ENCODE measurements around the gene WDR70.
A peak's percentile ranks its signal among the peaks of the same experiment; 100 is the strongest.
"Not testable (repeated sequence)": the region's sequence is repeated elsewhere in the genome, so short reads cannot be mapped to it uniquely, and the experiment has no call there.

Gene WDR70

DNA sequence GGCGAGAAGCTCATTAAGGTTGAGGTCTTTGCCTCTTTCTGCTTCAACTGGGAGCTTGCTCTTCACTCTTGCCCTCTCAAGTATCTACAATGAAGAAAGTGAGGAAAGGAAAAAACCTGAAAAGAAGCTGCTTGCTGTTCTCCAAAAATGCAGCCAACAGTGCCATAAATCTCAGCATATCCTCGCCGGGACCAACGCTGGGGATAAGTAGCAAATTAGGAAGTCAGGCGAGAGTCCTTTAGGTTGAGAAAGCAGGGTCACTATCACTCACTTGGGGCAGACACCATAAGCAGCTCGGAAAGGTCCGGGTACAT, 8.6 kb upstream of the WDR70 start:
- H2AK5ac ChIP-seq (ENCODE audit: low read length), result no peak overlapping the region
- no peaks in the 10 kb centered on the region for H3K27me3 ChIP-seq (ENCODE audit: insufficient read depth, low read length)
- peaks cover 9 to 12% of the 10 kb centered on the region in 2 experiments for H3K4me1 ChIP-seq (ENCODE audit: control insufficient read depth in 1 of 2, insufficient read depth in 2 of 2, low read length in 2 of 2)
- H3K79me2 ChIP-seq (ENCODE audit: control insufficient read depth, insufficient read depth, low read length, poor library complexity), result peaks cover 11% of the 10 kb centered on the region
- no peak overlapping the region for H2BK12ac ChIP-seq (ENCODE audit: low read length)
- peak overlapping the region; percentile 61 for H4K12ac ChIP-seq (ENCODE audit: low read depth, low read length)
- no peak for DNase-seq
- no peak overlapping the region for H2BK5ac ChIP-seq (ENCODE audit: low read depth, low read length, poor library complexity)
- no peak overlapping the region for H3K23ac ChIP-seq (ENCODE audit: low read length)
- peak overlapping the region; percentile 38 for H3K14ac ChIP-seq (ENCODE audit: low read length)
- WGBS (ENCODE audit: extremely low coverage, insufficient coverage, insufficient read length), result no CpG with 5 or more reads among the region's 7 CpGs
- peak overlapping the region; percentile 58 for H2BK120ac ChIP-seq (ENCODE audit: insufficient read depth, low read length, poor library complexity)
- no peaks in the 10 kb centered on the region for H3K36me3 ChIP-seq (ENCODE audit: control insufficient read depth in 1 of 2, insufficient read depth in 2 of 2, low read length in 2 of 2)
- peak overlapping the region; percentile 61 for H2AFZ ChIP-seq (ENCODE audit: insufficient read depth, low read length, poor library complexity)
- H3K4me3 ChIP-seq (ENCODE audit: low read depth, low read length), result peak overlapping the region; percentile 85
- H3K4me2 ChIP-seq (ENCODE audit: low read length), result peak overlapping the region; percentile 71
- H3K79me1 ChIP-seq (ENCODE audit: low read length), result peaks cover 2% of the 10 kb centered on the region
- H3K27ac ChIP-seq (ENCODE audit: low read depth, low read length), result peak overlapping the region; percentile 29
- H4K91ac ChIP-seq (ENCODE audit: low read depth, low read length), result peak overlapping the region; percentile 53
- H3K9ac ChIP-seq (ENCODE audit: low read length), result peak overlapping the region; percentile 60
- peak overlapping the region; percentile 85 for H4K8ac ChIP-seq (ENCODE audit: low read depth, low read length)
- peak overlapping the region; percentile 24 for H3K4ac ChIP-seq (ENCODE audit: low read depth, low read length)
- no peak overlapping the region for H3K18ac ChIP-seq (ENCODE audit: low read length)
- H3K9me3 ChIP-seq (ENCODE audit: insufficient read depth, low read depth, low read length), result no peaks in the 10 kb centered on the region

GRCh38 chr5:37370864-37371726, 8.0 kb upstream of the WDR70 start, which contains the start of gene NUP155:
NUP155 (minus strand) TSS chr5:37371106; CDS start chr5:37370977, 129 bp downstream.
- H3K18ac ChIP-seq (ENCODE audit: low read length), result no peak within 1 kb of the TSS
- H3K9ac ChIP-seq (ENCODE audit: low read length), result peak within 1 kb of the TSS; percentile 60
- peak within 1 kb of the TSS; percentile 85 for H4K8ac ChIP-seq (ENCODE audit: low read depth, low read length)
- H3K79me2 ChIP-seq (ENCODE audit: control insufficient read depth, insufficient read depth, low read length, poor library complexity), result peaks cover 10% of the 10 kb centered on the region
- H2AFZ ChIP-seq (ENCODE audit: insufficient read depth, low read length, poor library complexity), result peak within 1 kb of the TSS; percentile 61
- no peaks in the 10 kb centered on the region for H3K9me3 ChIP-seq (ENCODE audit: insufficient read depth, low read depth, low read length)
- no peak within 1 kb of the TSS for H3K23ac ChIP-seq (ENCODE audit: low read length)
- H2AK5ac ChIP-seq (ENCODE audit: low read length), result no peak within 1 kb of the TSS
- peak within 1 kb of the TSS; percentile 35 for H3K4ac ChIP-seq (ENCODE audit: low read depth, low read length)
- H2BK120ac ChIP-seq (ENCODE audit: insufficient read depth, low read length, poor library complexity), result peak within 1 kb of the TSS; percentile 58
- no peaks in the 10 kb centered on the region for H3K27me3 ChIP-seq (ENCODE audit: insufficient read depth, low read length)
- H3K4me1 ChIP-seq (ENCODE audit: control insufficient read depth in 1 of 2, insufficient read depth in 2 of 2, low read length in 2 of 2), result peaks cover 9 to 12% of the 10 kb centered on the region in 2 experiments
- peak within 1 kb of the TSS; percentile 29 for H3K27ac ChIP-seq (ENCODE audit: low read depth, low read length)
- H3K4me2 ChIP-seq (ENCODE audit: low read length), result peak within 1 kb of the TSS; percentile 71
- no peak within 1 kb of the TSS for H2BK12ac ChIP-seq (ENCODE audit: low read length)
- no peak within 1 kb of the TSS for H2BK5ac ChIP-seq (ENCODE audit: low read depth, low read length, poor library complexity)
- peak within 1 kb of the TSS; percentile 61 for H4K12ac ChIP-seq (ENCODE audit: low read depth, low read length)
- no peaks in the 10 kb centered on the region for H3K36me3 ChIP-seq (ENCODE audit: control insufficient read depth in 1 of 2, insufficient read depth in 2 of 2, low read length in 2 of 2)
- DNase-seq, result peak; percentile 92 to 94
- peak within 1 kb of the TSS; percentile 38 for H3K14ac ChIP-seq (ENCODE audit: low read length)
- peak within 1 kb of the TSS; percentile 53 for H4K91ac ChIP-seq (ENCODE audit: low read depth, low read length)
- WGBS (ENCODE audit: extremely low coverage, insufficient coverage, insufficient read length), result 96% methylated on average over 2 of the region's 49 CpGs
- H3K4me3 ChIP-seq (ENCODE audit: low read depth, low read length), result peak within 1 kb of the TSS; percentile 85
- H3K79me1 ChIP-seq (ENCODE audit: low read length), result peaks cover 2% of the 10 kb centered on the region

- H2BK12ac ChIP-seq (ENCODE audit: low read length), result no peak overlapping the region
These were observed 4.0 kb upstream of the WDR70 start for GRCh38 chr5:37375091-37375490.

GRCh38 chr5:37378066-37378465, 1.1 kb upstream of the WDR70 start:
- not testable (repeated sequence) for H3K18ac ChIP-seq (ENCODE audit: low read length); H3K79me2 ChIP-seq (ENCODE audit: control insufficient read depth, insufficient read depth, low read length, poor library complexity); H2BK120ac ChIP-seq (ENCODE audit: insufficient read depth, low read length, poor library complexity); H3K4me3 ChIP-seq (ENCODE audit: low read depth, low read length); H3K36me3 ChIP-seq (ENCODE audit: control insufficient read depth in 1 of 2, insufficient read depth in 2 of 2, low read length in 2 of 2); H2BK5ac ChIP-seq (ENCODE audit: low read depth, low read length, poor library complexity); H3K27ac ChIP-seq (ENCODE audit: low read depth, low read length); H3K4me2 ChIP-seq (ENCODE audit: low read length); H3K4me1 ChIP-seq (ENCODE audit: control insufficient read depth in 1 of 2, insufficient read depth in 2 of 2, low read length in 2 of 2); H4K91ac ChIP-seq (ENCODE audit: low read depth, low read length); H2AK5ac ChIP-seq (ENCODE audit: low read length); H3K9ac ChIP-seq (ENCODE audit: low read length); DNase-seq; H3K9me3 ChIP-seq (ENCODE audit: insufficient read depth, low read depth, low read length); H3K14ac ChIP-seq (ENCODE audit: low read length); H4K12ac ChIP-seq (ENCODE audit: low read depth, low read length); H3K79me1 ChIP-seq (ENCODE audit: low read length); H2BK12ac ChIP-seq (ENCODE audit: low read length); H3K23ac ChIP-seq (ENCODE audit: low read length); H2AFZ ChIP-seq (ENCODE audit: insufficient read depth, low read length, poor library complexity); H3K4ac ChIP-seq (ENCODE audit: low read depth, low read length); H3K27me3 ChIP-seq (ENCODE audit: insufficient read depth, low read length)
- no CpG with 5 or more reads among the region's 12 CpGs for WGBS (ENCODE audit: extremely low coverage, insufficient coverage, insufficient read length)
- H4K8ac ChIP-seq (ENCODE audit: low read depth, low read length), result peak overlapping the region; percentile 28

More at GRCh38 chr5:37375091-37375490, 4.0 kb upstream of the WDR70 start:
- Histone ChIP-seq H3K18ac (ENCODE audit: low read length) (no peak overlapping the region), H2AFZ (ENCODE audit: insufficient read depth, low read length, poor library complexity) (no peak overlapping the region), H2BK5ac (ENCODE audit: low read depth, low read length, poor library complexity) (no peak overlapping the region), H3K79me1 (ENCODE audit: low read length) (peaks cover 2% of the 10 kb centered on the region), H4K91ac (ENCODE audit: low read depth, low read length) (no peak overlapping the region), H3K79me2 (ENCODE audit: control insufficient read depth, insufficient read depth, low read length, poor library complexity) (peaks cover 3% of the 10 kb centered on the region), H3K23ac (ENCODE audit: low read length) (no peak overlapping the region), H2AK5ac (ENCODE audit: low read length) (no peak overlapping the region), H2BK120ac (ENCODE audit: insufficient read depth, low read length, poor library complexity) (no peak overlapping the region), H3K4me2 (ENCODE audit: low read length) (no peak overlapping the region), H4K12ac (ENCODE audit: low read depth, low read length) (no peak overlapping the region), H3K4ac (ENCODE audit: low read depth, low read length) (no peak overlapping the region), H3K14ac (ENCODE audit: low read length) (no peak overlapping the region), H3K4me1 (ENCODE audit: control insufficient read depth in 1 of 2, insufficient read depth in 2 of 2, low read length in 2 of 2) (peaks cover 0 to 2% of the 10 kb centered on the region in 2 experiments), H4K8ac (ENCODE audit: low read depth, low read length) (no peak overlapping the region), H3K27me3 (ENCODE audit: insufficient read depth, low read length) (no peaks in the 10 kb centered on the region), H3K4me3 (ENCODE audit: low read depth, low read length) (no peak overlapping the region), H3K27ac (ENCODE audit: low read depth, low read length) (no peak overlapping the region), H3K36me3 (ENCODE audit: control insufficient read depth in 1 of 2, insufficient read depth in 2 of 2, low read length in 2 of 2) (no peaks in the 10 kb centered on the region), H3K9me3 (ENCODE audit: insufficient read depth, low read depth, low read length) (no peaks in the 10 kb centered on the region), H3K9ac (ENCODE audit: low read length) (no peak overlapping the region)
- WGBS (ENCODE audit: extremely low coverage, insufficient coverage, insufficient read length), result no CpG with 5 or more reads among the region's 3 CpGs
- DNase-seq, result no peak
